Trophoblast cell (in vitro differentiated cells and primary cell): ENCODE measurements around the gene PEX7.
"Not testable (repeated sequence)": the region's sequence is repeated elsewhere in the genome, so short reads cannot be mapped to it uniquely, and the experiment has no call there.

Source experiments
- DNase-seq, 2 donors: peaks; one replicate each; pipeline ENCODE4 v3.0.0-alpha.2; 2016
- H2AFZ ChIP-seq: 2 replicates; pipeline ENCODE4 v1.6.1; 2013; ENCODE audit warnings: low read length, moderate library complexity, mild to moderate bottlenecking; ENCODE audit not compliant: insufficient read depth, poor library complexity
- H2AK5ac ChIP-seq: 2 replicates; pipeline ENCODE4 v1.6.1; 2013; ENCODE audit warnings: mild to moderate bottlenecking, low read length
- H2BK120ac ChIP-seq: 2 replicates; pipeline ENCODE4 v1.6.1; 2013; ENCODE audit warnings: low read length, mild to moderate bottlenecking, moderate library complexity; ENCODE audit not compliant: insufficient read depth, poor library complexity
- H2BK12ac ChIP-seq: 2 replicates; pipeline ENCODE4 v1.6.1; 2013; ENCODE audit warnings: mild to moderate bottlenecking, low read length, moderate library complexity
- H2BK5ac ChIP-seq: 2 replicates; pipeline ENCODE4 v1.6.1; 2013; ENCODE audit warnings: low read length, low read depth, moderate library complexity, mild to moderate bottlenecking; ENCODE audit not compliant: poor library complexity
- H3K14ac ChIP-seq: 2 replicates; pipeline ENCODE4 v1.6.1; 2013; ENCODE audit warnings: mild to moderate bottlenecking, low read length
- H3K18ac ChIP-seq: 2 replicates; pipeline ENCODE4 v1.6.1; 2013; ENCODE audit warnings: mild to moderate bottlenecking, low read length
- H3K23ac ChIP-seq: 2 replicates; pipeline ENCODE4 v1.6.1; 2013; ENCODE audit warnings: low read length
- H3K27ac ChIP-seq: 2 replicates; pipeline ENCODE4 v1.5.1; 2013; ENCODE audit warnings: low read depth, mild to moderate bottlenecking, inconsistent platforms, low read length, moderate library complexity
- H3K27me3 ChIP-seq: 2 replicates; pipeline ENCODE4 v1.6.1; 2013; ENCODE audit warnings: inconsistent platforms, mild to moderate bottlenecking, low read length, moderate library complexity; ENCODE audit not compliant: insufficient read depth
- H3K36me3 ChIP-seq, 2 experiments: 1 replicate in 1 of 2; 2 replicates in 1 of 2; pipeline ENCODE4 v1.6.1; 2013; ENCODE audit warnings: low read length in 2 of 2, mild to moderate bottlenecking in 2 of 2, moderate library complexity in 1 of 2; ENCODE audit not compliant: insufficient read depth in 2 of 2, control insufficient read depth in 1 of 2
- H3K4ac ChIP-seq: 2 replicates; pipeline ENCODE4 v1.6.1; 2013; ENCODE audit warnings: low read depth, mild to moderate bottlenecking, low read length, moderate library complexity
- H3K4me1 ChIP-seq, 2 experiments: 1 replicate in 1 of 2; 2 replicates in 1 of 2; pipeline ENCODE4 v1.6.1; 2013; ENCODE audit warnings: low read length in 2 of 2, mild to moderate bottlenecking in 2 of 2, moderate library complexity in 1 of 2; ENCODE audit not compliant: insufficient read depth in 2 of 2, control insufficient read depth in 1 of 2
- H3K4me2 ChIP-seq: 2 replicates; pipeline ENCODE4 v1.6.1; 2013; ENCODE audit warnings: inconsistent platforms, mild to moderate bottlenecking, low read length, moderate library complexity
- H3K4me3 ChIP-seq: 2 replicates; pipeline ENCODE4 v1.5.1; 2013; ENCODE audit warnings: mild to moderate bottlenecking, low read depth, low read length, inconsistent platforms
- H3K79me1 ChIP-seq: one replicate; pipeline ENCODE4 v1.6.1; 2013; ENCODE audit warnings: low read length
- H3K79me2 ChIP-seq: 2 replicates; pipeline ENCODE4 v1.6.1; 2013; ENCODE audit warnings: low read length, mild to moderate bottlenecking; ENCODE audit not compliant: control insufficient read depth, insufficient read depth, poor library complexity
- H3K9ac ChIP-seq: 2 replicates; pipeline ENCODE4 v1.6.1; 2013; ENCODE audit warnings: mild to moderate bottlenecking, low read length
- H3K9me3 ChIP-seq: 2 replicates; pipeline ENCODE4 v1.6.1; 2013; ENCODE audit warnings: low read depth, mild to moderate bottlenecking, control low read depth, inconsistent platforms, low read length; ENCODE audit not compliant: insufficient read depth
- H4K12ac ChIP-seq: 2 replicates; pipeline ENCODE4 v1.6.1; 2013; ENCODE audit warnings: low read depth, mild to moderate bottlenecking, low read length, moderate library complexity
- H4K8ac ChIP-seq: 2 replicates; pipeline ENCODE4 v1.6.1; 2013; ENCODE audit warnings: low read depth, mild to moderate bottlenecking, low read length, moderate library complexity
- H4K91ac ChIP-seq: one replicate; pipeline ENCODE4 v1.6.1; 2013; ENCODE audit warnings: low read depth, mild to moderate bottlenecking, low read length, moderate library complexity
- WGBS: extraction: QIAGEN DNeasy Blood & Tissue Kit; methylation state at CpG from one replicate; pipeline ENCODE4 v1.1.7; 2013; ENCODE audit warnings: missing lambda C conversion rate; ENCODE audit not compliant: insufficient read length, insufficient coverage; ENCODE audit errors: extremely low coverage; 5-methylcytosine and 5-hydroxymethylcytosine counted together

The PEX7 gene

DNA sequence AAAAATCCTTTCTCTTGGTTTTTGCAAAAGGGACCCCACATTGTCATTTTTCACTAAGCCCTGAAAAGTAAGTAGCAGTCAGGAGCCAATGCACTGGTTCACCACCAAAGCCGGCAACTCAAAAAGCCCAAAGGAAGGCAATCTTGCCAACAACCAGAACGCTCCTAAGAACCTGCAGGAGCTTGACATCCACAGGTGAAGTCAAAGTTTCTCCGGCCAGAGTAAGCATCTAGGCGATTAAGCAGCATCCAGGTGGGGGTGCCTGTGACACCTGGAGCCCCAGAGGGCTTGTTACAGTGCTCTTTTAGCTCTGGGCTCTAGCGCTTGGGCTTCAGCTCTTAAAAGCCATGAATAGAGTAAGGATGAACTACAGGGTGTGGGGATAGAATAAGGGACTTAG, 135.8 kb downstream of the PEX7 start:
- Histone ChIP-seq H3K9ac (no peak overlapping the region), H3K4me2 (no peak overlapping the region), H4K8ac (no peak overlapping the region), H3K79me2 (no peaks in the 10 kb centered on the region), H2BK12ac (peak overlapping the region; percentile 63), H2BK120ac (peak overlapping the region; percentile 44), H3K27me3 (no peaks in the 10 kb centered on the region), H4K91ac (peak overlapping the region; percentile 29), H2BK5ac (no peak overlapping the region), H3K4ac (no peak overlapping the region), H3K23ac (no peak overlapping the region), H3K27ac (no peak overlapping the region), H3K9me3 (no peaks in the 10 kb centered on the region), H3K36me3 (no peaks in the 10 kb centered on the region), H3K4me3 (no peak overlapping the region), H3K18ac (no peak overlapping the region), H2AFZ (no peak overlapping the region), H3K4me1 (peaks cover 10 to 16% of the 10 kb centered on the region in 2 experiments), H3K79me1 (peaks cover 19% of the 10 kb centered on the region), H2AK5ac (no peak overlapping the region), H3K14ac (no peak overlapping the region), H4K12ac (no peak overlapping the region)
- no CpG with 5 or more reads among the region's 5 CpGs for WGBS
- DNase-seq = no peak

DNA sequence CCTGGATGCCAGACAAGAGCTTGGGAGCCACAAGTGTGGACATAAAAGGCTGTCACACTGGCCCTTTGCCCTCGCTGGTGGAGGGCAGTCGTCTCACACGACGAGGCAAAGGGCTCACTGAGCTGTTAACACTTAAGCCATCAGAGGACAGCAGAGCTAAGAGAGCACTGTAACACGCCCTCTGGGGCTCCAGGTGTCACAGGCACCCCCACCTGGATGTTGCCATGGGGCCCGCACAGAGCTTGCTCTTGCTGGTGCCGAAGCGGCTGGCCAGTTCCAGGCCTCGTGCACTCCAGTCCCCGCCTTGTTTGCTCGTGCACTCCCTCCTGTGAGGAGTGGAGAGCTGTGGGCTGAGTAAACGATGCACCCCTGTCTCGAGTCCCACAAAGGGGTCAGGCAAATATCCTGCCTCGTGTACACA, 137.1 kb downstream of the PEX7 start:
- peak overlapping the region; percentile 9 for H2AFZ ChIP-seq
- H3K23ac ChIP-seq = no peak overlapping the region
- peaks cover 20% of the 10 kb centered on the region for H3K79me1 ChIP-seq
- no CpG with 5 or more reads among the region's 14 CpGs for WGBS
- peak; percentile 27 to 56 for DNase-seq
- H3K4me2 ChIP-seq = peak overlapping the region; percentile 50
- peak overlapping the region; percentile 34 for H4K8ac ChIP-seq
- H4K91ac ChIP-seq = peak overlapping the region; percentile 46
- H2BK5ac ChIP-seq = peak overlapping the region; percentile 45
- no peak overlapping the region for H4K12ac ChIP-seq
- H3K18ac ChIP-seq = peak overlapping the region; percentile 2
- H2BK12ac ChIP-seq = peak overlapping the region; percentile 43
- no peaks in the 10 kb centered on the region for H3K79me2 ChIP-seq
- no peaks in the 10 kb centered on the region for H3K36me3 ChIP-seq
- H3K4ac ChIP-seq = no peak overlapping the region
- no peaks in the 10 kb centered on the region for H3K9me3 ChIP-seq
- no peak overlapping the region for H2AK5ac ChIP-seq
- no peak overlapping the region for H3K9ac ChIP-seq
- H3K27ac ChIP-seq = peak overlapping the region; percentile 84
- no peaks in the 10 kb centered on the region for H3K27me3 ChIP-seq
- H2BK120ac ChIP-seq = peak overlapping the region; percentile 27
- no peak overlapping the region for H3K4me3 ChIP-seq
- H3K14ac ChIP-seq = peak overlapping the region; percentile 19
- H3K4me1 ChIP-seq = peaks cover 10 to 18% of the 10 kb centered on the region in 2 experiments

DNA sequence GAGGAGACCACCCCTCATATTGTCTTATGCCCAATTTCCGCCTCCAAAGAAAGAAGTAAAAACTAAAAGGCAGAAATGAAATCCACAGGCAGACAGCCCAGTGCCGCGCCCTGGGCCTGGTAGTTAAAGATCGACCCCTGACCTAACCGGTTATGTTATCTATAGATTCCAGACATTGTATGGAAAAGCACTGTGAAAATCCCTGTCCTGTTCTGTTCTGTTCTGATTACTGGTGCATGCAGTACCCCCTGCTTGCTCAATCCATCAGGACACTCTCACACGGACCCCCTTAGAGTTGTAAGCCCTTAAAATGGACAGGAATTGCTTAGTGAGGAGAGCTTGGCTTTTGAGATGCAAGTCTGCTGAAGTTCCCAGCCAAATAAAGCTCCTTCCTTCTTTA, 137.5 kb downstream of the PEX7 start:
- Histone ChIP-seq H3K79me1 (peaks cover 21% of the 10 kb centered on the region), H4K8ac (peak overlapping the region; percentile 7), H3K27ac (peak overlapping the region; percentile 84), H3K4me2 (peak overlapping the region; percentile 54), H2BK5ac (peak overlapping the region; percentile 44), H2BK12ac (peak overlapping the region; percentile 58), H4K91ac (peak overlapping the region; percentile 46), H3K4me1 (peaks cover 10 to 19% of the 10 kb centered on the region in 2 experiments), H2BK120ac (peak overlapping the region; percentile 27), H3K14ac (peak overlapping the region; percentile 15), H3K4ac (peak overlapping the region; percentile 3)
- H3K18ac ChIP-seq, H2AFZ ChIP-seq, H3K9ac ChIP-seq, H4K12ac ChIP-seq, H3K36me3 ChIP-seq, H3K27me3 ChIP-seq, H3K23ac ChIP-seq, H3K79me2 ChIP-seq, H3K4me3 ChIP-seq, H3K9me3 ChIP-seq, H2AK5ac ChIP-seq: not testable (repeated sequence)
- peak in 1 of 2 donors; percentile 11 for DNase-seq
- no CpG with 5 or more reads among the region's 6 CpGs for WGBS

DNA sequence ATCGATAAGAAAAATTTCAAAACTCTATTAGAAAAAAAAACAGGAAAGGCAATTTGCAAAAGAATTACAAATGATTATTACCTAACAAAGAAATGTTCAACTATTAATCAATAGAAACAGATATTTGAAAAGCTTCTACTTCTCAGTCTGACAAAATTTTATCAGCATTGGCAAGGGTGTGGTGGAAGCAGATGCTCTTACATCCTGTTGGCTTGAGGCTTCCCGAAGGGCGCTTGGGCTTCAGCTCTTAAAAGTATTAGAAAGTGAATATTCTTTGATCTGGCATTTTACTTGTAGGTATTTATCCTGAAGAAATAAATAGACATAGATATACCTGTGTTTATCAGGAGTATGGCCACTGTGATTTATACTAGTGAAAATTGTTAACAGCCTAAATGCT, 138.4 kb downstream of the PEX7 start:
- Histone ChIP-seq H2AFZ (no peak overlapping the region), H2BK5ac (no peak overlapping the region), H3K27me3 (no peaks in the 10 kb centered on the region), H4K12ac (no peak overlapping the region), H3K18ac (no peak overlapping the region), H2BK12ac (no peak overlapping the region), H3K79me2 (no peaks in the 10 kb centered on the region), H3K79me1 (peaks cover 21% of the 10 kb centered on the region), H4K91ac (no peak overlapping the region), H3K4me1 (peaks cover 10 to 20% of the 10 kb centered on the region in 2 experiments), H3K36me3 (no peaks in the 10 kb centered on the region), H4K8ac (no peak overlapping the region), H2BK120ac (no peak overlapping the region), H3K4me3 (no peak overlapping the region), H3K9ac (no peak overlapping the region), H3K27ac (no peak overlapping the region), H3K14ac (no peak overlapping the region), H3K9me3 (no peaks in the 10 kb centered on the region), H3K4ac (no peak overlapping the region), H3K23ac (no peak overlapping the region), H2AK5ac (no peak overlapping the region), H3K4me2 (no peak overlapping the region)
- no CpG with 5 or more reads among the region's 3 CpGs for WGBS
- no peak for DNase-seq
